ENCODE measurements around the gene SFXN1.
"Not testable (repeated sequence)": the region's sequence is repeated elsewhere in the genome, so short reads cannot be mapped to it uniquely, and the experiment has no call there.

The SFXN1 gene

DNA sequence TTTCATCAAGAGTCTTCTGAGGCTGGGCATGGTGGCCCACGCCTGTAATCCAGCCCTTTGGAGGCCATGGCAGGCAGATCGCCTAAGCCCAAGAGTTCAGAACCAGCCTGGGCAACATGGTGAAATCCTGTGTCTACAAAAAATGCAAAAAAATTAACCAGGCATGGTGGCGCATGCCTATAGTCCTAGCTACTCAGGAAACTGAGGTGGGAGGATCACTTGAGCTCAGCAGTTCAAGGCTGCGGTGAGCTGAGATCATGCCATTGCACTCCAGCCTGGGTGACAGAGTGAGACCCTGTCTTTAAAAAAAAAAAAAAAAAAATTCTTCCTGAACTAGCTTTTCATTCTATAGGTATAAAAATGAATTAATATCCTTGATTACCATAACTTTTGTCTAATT, 29.3 kb downstream of the SFXN1 start:
- not testable (repeated sequence) for H3K23ac ChIP-seq (ENCODE audit: low read length in 2 of 2); H3K4me3 ChIP-seq (ENCODE audit: insufficient read depth in 1 of 2, low read depth in 1 of 2, low read length in 2 of 2); H2BK15ac ChIP-seq (ENCODE audit: low read depth, poor library complexity, severe bottlenecking); H3K27me3 ChIP-seq (ENCODE audit: control insufficient read depth in 1 of 2, insufficient read depth in 1 of 2, low read length in 2 of 2); H3K18ac ChIP-seq (ENCODE audit: low read depth in 1 of 2, low read length in 2 of 2); H3K4me2 ChIP-seq (ENCODE audit: low read length, poor library complexity, severe bottlenecking); H2AFZ ChIP-seq (ENCODE audit: low read depth, low read length); H3K14ac ChIP-seq (ENCODE audit: low read length in 2 of 2); H2BK120ac ChIP-seq (ENCODE audit: low read depth, low read length); H4K8ac ChIP-seq (ENCODE audit: low read length); H3K9ac ChIP-seq (ENCODE audit: low read length); H3K27ac ChIP-seq (ENCODE audit: low read length, poor library complexity, severe bottlenecking); H3K9me3 ChIP-seq (ENCODE audit: control insufficient read depth, low read length); H2BK12ac ChIP-seq (ENCODE audit: low read length in 2 of 2); H4K91ac ChIP-seq (ENCODE audit: low read length); H2BK5ac ChIP-seq (ENCODE audit: low read depth, low read length, poor library complexity, severe bottlenecking); H3K4ac ChIP-seq (ENCODE audit: low read depth in 1 of 2, low read length in 2 of 2); DNase-seq; H2AK5ac ChIP-seq (ENCODE audit: low read length, severe bottlenecking); H3K4me1 ChIP-seq (ENCODE audit: control insufficient read depth, insufficient read depth, low read depth, low read length)
- Histone ChIP-seq H3K36me3 (ENCODE audit: control insufficient read depth in 1 of 2, insufficient read depth in 2 of 2, low read depth in 1 of 2, low read length in 2 of 2) (peaks cover 15 to 43% of the 10 kb centered on the region in 2 experiments), H3K79me1 (replicated peaks; ENCODE audit: low read length, poor library complexity, severe bottlenecking) (peaks cover 21% of the 10 kb centered on the region)
- 94% methylated on average over 4 of the region's 4 CpGs for WGBS

DNA sequence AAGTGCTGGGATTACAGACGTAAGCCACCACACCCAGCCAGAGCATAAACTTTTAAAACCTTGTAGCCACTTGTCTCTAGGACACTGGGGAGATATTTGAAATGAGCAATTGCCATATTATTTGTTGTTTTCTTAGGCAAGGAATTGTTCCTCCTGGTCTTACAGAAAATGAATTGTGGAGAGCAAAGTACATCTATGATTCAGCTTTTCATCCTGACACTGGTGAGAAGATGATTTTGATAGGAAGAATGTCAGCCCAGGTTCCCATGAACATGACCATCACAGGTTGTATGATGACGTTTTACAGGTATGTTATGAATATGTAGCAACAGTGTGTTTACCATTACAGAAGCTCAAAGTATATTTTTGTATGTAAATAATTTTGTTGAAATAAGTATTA, 30.5 kb downstream of the SFXN1 start:
- H2BK120ac ChIP-seq (ENCODE audit: low read depth, low read length): no peak overlapping the region
- H3K79me1 ChIP-seq (replicated peaks; ENCODE audit: low read length, poor library complexity, severe bottlenecking): peaks cover 27% of the 10 kb centered on the region
- WGBS: 100% methylated on average over 1 of the region's 2 CpGs
- H2BK12ac ChIP-seq (ENCODE audit: low read length in 2 of 2): no peak overlapping the region
- no peak overlapping the region for H3K9ac ChIP-seq (ENCODE audit: low read length)
- H3K36me3 ChIP-seq (ENCODE audit: control insufficient read depth in 1 of 2, insufficient read depth in 2 of 2, low read depth in 1 of 2, low read length in 2 of 2): peaks cover 25 to 53% of the 10 kb centered on the region in 2 experiments
- no peaks in the 10 kb centered on the region for H3K4me1 ChIP-seq (ENCODE audit: control insufficient read depth, insufficient read depth, low read depth, low read length)
- DNase-seq: no peak
- H2AFZ ChIP-seq (ENCODE audit: low read depth, low read length): no peak overlapping the region
- H3K4me3 ChIP-seq (ENCODE audit: insufficient read depth in 1 of 2, low read depth in 1 of 2, low read length in 2 of 2): no peak overlapping the region
- no peaks in the 10 kb centered on the region for H3K27me3 ChIP-seq (ENCODE audit: control insufficient read depth in 1 of 2, insufficient read depth in 1 of 2, low read length in 2 of 2)
- H2BK5ac ChIP-seq (ENCODE audit: low read depth, low read length, poor library complexity, severe bottlenecking): no peak overlapping the region
- H3K18ac ChIP-seq (ENCODE audit: low read depth in 1 of 2, low read length in 2 of 2): no peak overlapping the region
- no peak overlapping the region for H4K8ac ChIP-seq (ENCODE audit: low read length)
- no peak overlapping the region for H3K4ac ChIP-seq (ENCODE audit: low read depth in 1 of 2, low read length in 2 of 2)
- H3K9me3 ChIP-seq (ENCODE audit: control insufficient read depth, low read length): no peaks in the 10 kb centered on the region
- H3K27ac ChIP-seq (ENCODE audit: low read length, poor library complexity, severe bottlenecking): no peak overlapping the region
- no peak overlapping the region for H2AK5ac ChIP-seq (ENCODE audit: low read length, severe bottlenecking)
- H3K4me2 ChIP-seq (ENCODE audit: low read length, poor library complexity, severe bottlenecking): no peak overlapping the region
- H3K23ac ChIP-seq (ENCODE audit: low read length in 2 of 2): no peak overlapping the region
- H4K91ac ChIP-seq (ENCODE audit: low read length): no peak overlapping the region
- H2BK15ac ChIP-seq (ENCODE audit: low read depth, poor library complexity, severe bottlenecking): no peak overlapping the region
- H3K14ac ChIP-seq (ENCODE audit: low read length in 2 of 2): no peak overlapping the region

DNA sequence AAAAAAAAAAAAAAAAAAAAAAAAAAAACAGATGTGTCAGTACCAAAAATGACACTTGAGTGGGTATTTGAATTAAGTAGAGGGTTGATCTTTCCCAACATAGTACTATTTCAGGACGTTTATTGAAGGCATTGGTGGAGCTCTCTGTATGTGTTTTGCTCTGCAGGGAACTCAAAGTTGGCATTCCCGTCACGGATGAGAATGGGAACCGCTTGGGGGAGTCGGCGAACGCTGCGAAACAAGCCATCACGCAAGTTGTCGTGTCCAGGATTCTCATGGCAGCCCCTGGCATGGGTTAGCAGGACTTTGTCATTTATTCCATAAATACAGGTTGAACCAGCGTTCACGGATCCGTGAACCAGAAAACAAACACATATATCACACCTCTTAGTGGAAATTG, 34.9 kb downstream of the SFXN1 start:
- no peak overlapping the region for H2AK5ac ChIP-seq (ENCODE audit: low read length, severe bottlenecking)
- WGBS: 97% methylated on average over 12 of the region's 13 CpGs

DNA sequence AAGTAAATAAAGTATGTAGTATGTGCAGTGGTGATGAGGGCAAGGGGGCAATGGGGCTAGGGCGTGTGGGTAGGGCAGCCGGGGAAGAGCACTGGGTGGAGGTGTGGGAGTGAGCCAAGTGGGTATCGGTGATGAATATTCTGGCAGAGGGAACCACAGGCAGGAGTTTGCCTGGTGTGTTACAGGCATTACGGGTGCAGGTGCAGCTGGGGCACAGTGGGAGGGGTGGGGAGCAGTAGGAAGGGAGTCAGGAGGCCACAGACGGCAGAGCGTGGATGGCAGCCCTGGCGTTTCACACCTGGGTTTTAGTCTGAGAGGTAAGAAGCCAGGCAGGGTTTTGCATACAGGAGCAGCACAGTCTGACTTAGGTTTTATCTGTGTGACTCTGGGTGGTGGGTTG, 35.4 kb downstream of the SFXN1 start:
- Histone ChIP-seq H3K14ac (ENCODE audit: low read length in 2 of 2) (no peak overlapping the region), H3K4me1 (ENCODE audit: control insufficient read depth, insufficient read depth, low read depth, low read length) (peaks cover 4% of the 10 kb centered on the region), H3K9me3 (ENCODE audit: control insufficient read depth, low read length) (no peaks in the 10 kb centered on the region), H2BK12ac (ENCODE audit: low read length in 2 of 2) (no peak overlapping the region), H2BK120ac (ENCODE audit: low read depth, low read length) (no peak overlapping the region), H3K36me3 (ENCODE audit: control insufficient read depth in 1 of 2, insufficient read depth in 2 of 2, low read depth in 1 of 2, low read length in 2 of 2) (peaks cover 51 to 98% of the 10 kb centered on the region in 2 experiments), H2AK5ac (ENCODE audit: low read length, severe bottlenecking) (no peak overlapping the region), H3K27ac (ENCODE audit: low read length, poor library complexity, severe bottlenecking) (no peak overlapping the region), H3K4me2 (ENCODE audit: low read length, poor library complexity, severe bottlenecking) (no peak overlapping the region), H3K4me3 (ENCODE audit: insufficient read depth in 1 of 2, low read depth in 1 of 2, low read length in 2 of 2) (no peak overlapping the region), H3K23ac (ENCODE audit: low read length in 2 of 2) (no peak overlapping the region), H3K4ac (ENCODE audit: low read depth in 1 of 2, low read length in 2 of 2) (no peak overlapping the region), H2AFZ (ENCODE audit: low read depth, low read length) (no peak overlapping the region), H2BK5ac (ENCODE audit: low read depth, low read length, poor library complexity, severe bottlenecking) (no peak overlapping the region), H3K27me3 (ENCODE audit: control insufficient read depth in 1 of 2, insufficient read depth in 1 of 2, low read length in 2 of 2) (no peaks in the 10 kb centered on the region), H4K91ac (ENCODE audit: low read length) (no peak overlapping the region), H2BK15ac (ENCODE audit: low read depth, poor library complexity, severe bottlenecking) (no peak overlapping the region), H3K9ac (ENCODE audit: low read length) (no peak overlapping the region), H3K18ac (ENCODE audit: low read depth in 1 of 2, low read length in 2 of 2) (no peak overlapping the region), H3K79me1 (replicated peaks; ENCODE audit: low read length, poor library complexity, severe bottlenecking) (peaks cover 21% of the 10 kb centered on the region), H4K8ac (ENCODE audit: low read length) (no peak overlapping the region)
- no peak for DNase-seq
- WGBS: over 99% methylated on average over 7 of the region's 7 CpGs

More for the DNA sequence above, 34.9 kb downstream of the SFXN1 start:
- Histone ChIP-seq H3K4ac (ENCODE audit: low read depth in 1 of 2, low read length in 2 of 2) (no peak overlapping the region), H2AFZ (ENCODE audit: low read depth, low read length) (no peak overlapping the region), H2BK5ac (ENCODE audit: low read depth, low read length, poor library complexity, severe bottlenecking) (no peak overlapping the region), H3K14ac (ENCODE audit: low read length in 2 of 2) (no peak overlapping the region), H3K4me3 (ENCODE audit: insufficient read depth in 1 of 2, low read depth in 1 of 2, low read length in 2 of 2) (no peak overlapping the region), H3K4me1 (ENCODE audit: control insufficient read depth, insufficient read depth, low read depth, low read length) (peaks cover 4% of the 10 kb centered on the region), H2BK15ac (ENCODE audit: low read depth, poor library complexity, severe bottlenecking) (no peak overlapping the region), H3K27me3 (ENCODE audit: control insufficient read depth in 1 of 2, insufficient read depth in 1 of 2, low read length in 2 of 2) (no peaks in the 10 kb centered on the region), H3K4me2 (ENCODE audit: low read length, poor library complexity, severe bottlenecking) (no peak overlapping the region), H3K9me3 (ENCODE audit: control insufficient read depth, low read length) (no peaks in the 10 kb centered on the region), H3K27ac (ENCODE audit: low read length, poor library complexity, severe bottlenecking) (no peak overlapping the region), H4K91ac (ENCODE audit: low read length) (no peak overlapping the region), H3K18ac (ENCODE audit: low read depth in 1 of 2, low read length in 2 of 2) (no peak overlapping the region), H3K23ac (ENCODE audit: low read length in 2 of 2) (no peak overlapping the region), H2BK120ac (ENCODE audit: low read depth, low read length) (no peak overlapping the region), H3K36me3 (ENCODE audit: control insufficient read depth in 1 of 2, insufficient read depth in 2 of 2, low read depth in 1 of 2, low read length in 2 of 2) (peaks cover 48 to 95% of the 10 kb centered on the region in 2 experiments), H3K9ac (ENCODE audit: low read length) (no peak overlapping the region), H4K8ac (ENCODE audit: low read length) (no peak overlapping the region), H3K79me1 (replicated peaks; ENCODE audit: low read length, poor library complexity, severe bottlenecking) (peaks cover 21% of the 10 kb centered on the region), H2BK12ac (ENCODE audit: low read length in 2 of 2) (no peak overlapping the region)
- DNase-seq: no peak

Measured in mesenchymal stem cell (in vitro differentiated cells and primary cell).